Ureter (tissue), 1 donor: ENCODE measurements around the gene RBFOX2. TPM values are rescaled to one million over a fixed set of nuclear protein-coding genes. Genes with fewer than 3 reads are reported as not detected.

Source experiments
- DNase-seq: peaks from one replicate; pipeline ENCODE4 v3.0.0-alpha.2; 2020; ENCODE audit warnings: low spot score
- total RNA-seq: library from RNA; stranded (reverse); gene quantifications from one replicate; pipeline ENCODE4 v1.2.4, GENCODE V29; 2023
- donor health status: DM: yes; HTN: yes; CAD: no.

RBFOX2 gene
- total RNA-seq, 1 donor from 2014 or later: 115 TPM

DNA sequence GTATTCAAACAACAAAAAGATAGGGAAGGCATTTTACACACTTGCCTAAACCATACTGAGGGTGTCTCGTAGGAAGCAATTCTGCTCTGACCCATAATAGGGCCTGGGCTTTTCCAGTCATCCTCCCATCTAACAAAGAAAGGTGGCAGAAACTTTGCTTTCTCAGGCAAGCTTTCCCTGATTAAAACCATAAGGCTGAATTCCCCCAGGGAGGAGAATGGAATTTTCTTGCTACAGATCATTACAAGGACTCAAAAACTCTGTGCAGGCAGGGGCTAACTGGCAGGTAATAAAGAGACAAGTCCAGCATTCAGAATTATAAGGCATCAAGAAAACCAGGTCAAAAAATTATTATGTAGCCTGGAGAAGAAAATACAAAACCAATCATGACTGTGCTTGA is 90.4 kb downstream of the RBFOX2 start:
- DNase-seq: no peak

DNA sequence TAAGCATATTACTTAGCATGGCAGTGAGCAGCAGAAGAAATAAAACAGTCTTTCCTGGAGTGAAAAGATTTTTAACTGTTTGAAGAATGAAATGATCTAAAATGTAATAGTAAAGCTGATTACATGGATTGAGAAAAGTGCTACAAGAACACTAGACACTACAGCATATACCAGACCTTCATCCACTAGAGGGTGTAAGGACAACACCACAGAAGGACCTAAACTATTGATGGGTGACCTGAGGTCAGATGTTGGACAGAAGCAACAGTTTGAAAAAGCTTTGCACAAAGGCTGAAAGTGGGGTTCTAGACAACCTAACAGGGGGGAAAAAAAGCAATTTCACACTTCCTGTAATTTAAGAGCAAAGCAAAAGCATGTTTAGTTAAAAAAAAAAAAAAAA is 97.7 kb downstream of the RBFOX2 start:
- no peak for DNase-seq

DNA sequence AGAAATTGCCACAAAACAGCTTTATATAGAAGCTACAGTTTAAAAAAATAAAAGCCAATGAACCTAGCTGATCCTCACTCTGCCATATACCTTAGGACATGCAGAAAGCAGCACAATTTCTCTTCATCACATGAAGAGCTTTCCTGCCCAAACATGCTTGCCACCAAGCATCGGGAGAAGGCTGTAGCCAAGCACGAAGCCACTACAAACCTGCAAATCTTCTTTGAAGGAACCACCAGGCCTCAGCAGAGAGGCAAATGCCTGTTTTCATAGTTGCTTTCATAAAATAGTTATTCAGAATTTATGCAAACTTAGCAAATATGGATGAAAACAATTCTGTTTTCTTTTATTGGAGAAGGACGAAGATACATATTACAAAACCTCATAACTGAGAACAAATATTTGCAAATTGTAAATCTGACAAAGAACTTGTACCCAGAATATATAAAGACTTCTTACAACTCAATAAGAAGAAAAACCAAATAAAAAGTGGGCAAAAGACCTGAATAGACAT is 100.3 kb downstream of the RBFOX2 start:
- no peak for DNase-seq

DNA sequence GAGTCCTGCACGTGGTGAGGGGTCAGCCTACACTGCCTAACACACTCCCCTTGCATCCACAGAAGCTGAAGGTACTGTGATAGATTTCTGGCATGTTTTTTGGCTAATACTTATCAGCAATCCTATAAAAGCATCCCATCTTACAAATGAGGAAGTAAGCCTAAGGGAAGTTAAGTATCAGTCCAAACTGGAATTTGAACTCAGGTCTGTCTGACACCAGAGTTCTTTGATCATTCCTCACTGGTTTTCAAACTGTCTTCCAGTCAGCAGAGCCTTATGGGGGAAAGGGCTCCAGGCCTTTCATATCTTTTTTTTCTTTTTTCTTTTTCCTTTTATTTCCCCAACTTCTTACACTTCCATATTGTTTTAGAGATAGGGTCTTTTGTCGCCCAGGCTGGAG is 105.6 kb downstream of the RBFOX2 start:
- no peak for DNase-seq

DNA sequence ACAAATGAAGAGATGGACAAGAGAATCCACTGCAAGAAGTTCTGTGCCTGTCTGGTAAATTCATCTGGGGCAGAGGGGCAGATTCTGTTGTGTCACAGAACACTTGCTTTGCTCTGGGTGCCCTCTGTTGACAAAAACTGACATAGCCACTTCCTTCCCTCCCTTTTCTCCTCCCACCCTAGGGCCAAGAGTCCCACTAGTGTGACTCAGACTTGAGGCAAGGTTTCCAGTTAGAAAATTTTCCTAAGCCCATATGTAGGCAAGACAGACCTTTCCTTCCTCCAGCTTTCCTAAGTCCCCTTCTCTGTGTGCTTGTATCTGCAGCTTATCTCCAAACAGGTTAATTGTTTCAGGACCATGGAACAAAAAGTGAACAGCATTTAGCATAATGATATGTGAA is 106.8 kb downstream of the RBFOX2 start:
- peak; percentile 74 for DNase-seq

DNA sequence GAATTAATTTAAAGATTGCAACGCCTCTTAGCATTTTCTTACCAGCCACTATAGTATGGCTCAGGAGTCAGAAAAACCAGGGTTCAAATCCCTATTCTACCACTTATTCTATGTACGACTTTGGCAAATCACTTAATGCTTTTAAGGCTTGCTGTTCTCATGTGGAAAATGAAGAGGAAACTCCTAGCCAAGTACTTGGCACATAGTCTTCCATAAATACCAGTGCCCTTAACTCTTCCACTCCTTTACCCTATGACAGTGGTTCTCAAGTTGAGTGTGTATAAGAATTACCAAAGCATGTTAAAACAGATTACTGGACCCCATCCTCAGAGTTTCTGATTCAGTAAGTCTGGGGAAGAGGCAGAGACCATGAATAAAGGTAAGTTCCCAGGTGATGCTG is 107.6 kb downstream of the RBFOX2 start:
- no peak for DNase-seq

DNA sequence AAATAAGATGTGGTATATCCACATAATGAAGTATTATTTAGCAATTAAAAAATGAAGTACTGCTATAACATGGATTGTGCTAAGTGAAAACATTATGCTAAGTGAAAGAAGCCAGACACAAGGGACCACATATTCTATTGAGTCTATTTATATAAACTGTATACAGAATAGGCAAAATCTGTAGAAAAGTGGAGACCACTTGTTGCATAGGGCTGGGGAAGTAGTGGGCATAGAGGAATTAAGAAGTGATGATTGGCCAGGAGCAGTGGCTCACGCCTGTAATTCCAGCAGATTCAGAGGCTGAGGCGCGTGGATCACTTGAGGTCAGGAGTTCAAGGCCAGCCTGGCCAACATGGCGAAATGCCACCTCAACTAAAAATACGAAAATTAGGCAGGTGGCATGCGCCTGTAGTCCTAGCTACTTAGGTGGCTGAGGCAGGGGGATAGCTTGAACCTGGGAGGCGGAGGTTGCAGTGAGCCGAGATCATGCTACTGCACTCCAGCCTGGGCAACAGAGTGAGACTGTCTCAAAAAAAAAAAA is 109.6 kb downstream of the RBFOX2 start:
- DNase-seq: no peak

DNA sequence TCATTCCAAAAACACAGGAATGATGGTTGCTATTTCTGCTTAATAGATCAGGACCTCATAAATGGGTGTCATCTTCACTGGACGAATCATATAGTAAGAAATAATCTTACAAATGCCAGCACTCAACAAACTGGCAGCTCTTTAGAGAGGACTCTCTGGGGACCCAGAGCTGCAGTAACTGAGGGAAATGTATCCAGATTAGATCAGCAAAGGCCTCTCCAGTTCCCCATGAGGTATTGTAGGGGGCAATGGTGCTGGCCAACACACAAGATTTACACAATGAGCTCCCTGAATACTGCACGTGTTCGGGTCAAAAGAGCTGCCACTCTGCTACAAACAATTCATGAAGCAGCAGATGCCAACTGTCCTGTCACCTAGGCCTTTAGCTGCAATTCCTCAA is 110.2 kb downstream of the RBFOX2 start:
- no peak for DNase-seq

DNA sequence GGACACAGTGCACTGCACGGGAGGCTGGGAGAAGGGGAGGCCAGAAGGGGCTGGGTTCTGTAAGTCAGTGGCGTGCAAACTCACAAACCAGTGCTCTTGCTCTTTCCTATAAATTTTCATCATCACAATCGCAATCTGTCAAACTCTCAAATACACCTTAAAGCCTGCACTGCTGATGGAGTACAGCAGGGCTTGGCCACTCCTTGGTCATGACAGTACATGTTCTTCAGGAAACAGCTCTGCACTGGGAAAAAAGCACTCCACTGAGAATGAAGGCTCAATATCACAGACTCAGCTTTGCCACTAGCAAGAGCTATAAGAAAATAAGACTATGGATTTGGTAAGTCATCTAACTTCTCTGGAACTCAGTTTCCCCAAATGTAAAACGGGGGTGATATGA is 111.0 kb downstream of the RBFOX2 start:
- DNase-seq: no peak

DNA sequence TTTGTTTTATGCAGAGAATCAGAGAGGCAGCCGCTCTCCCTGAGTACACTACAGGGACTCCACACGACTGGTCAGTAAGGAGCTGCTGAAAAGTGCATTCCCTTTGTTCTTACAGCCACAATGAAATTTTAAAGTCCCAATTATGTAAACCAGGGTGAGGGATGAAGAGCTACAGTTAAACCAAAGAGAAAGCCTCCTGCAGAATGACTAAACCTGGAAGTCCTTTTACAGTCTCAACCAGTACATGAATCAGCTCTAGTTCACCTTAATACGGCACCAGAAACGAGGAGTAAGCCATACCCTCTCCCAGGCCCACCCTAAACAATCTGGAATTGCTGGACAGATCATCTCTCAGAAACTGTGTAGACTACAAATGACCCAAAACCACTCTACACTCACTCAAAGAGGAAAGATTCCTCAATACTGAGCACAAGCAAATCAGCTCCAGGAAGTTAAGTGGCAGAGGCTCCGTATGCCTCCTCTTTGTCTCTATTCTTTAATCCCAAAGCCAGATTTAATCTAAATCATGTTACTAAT is 113.1 kb downstream of the RBFOX2 start:
- no peak for DNase-seq

DNA sequence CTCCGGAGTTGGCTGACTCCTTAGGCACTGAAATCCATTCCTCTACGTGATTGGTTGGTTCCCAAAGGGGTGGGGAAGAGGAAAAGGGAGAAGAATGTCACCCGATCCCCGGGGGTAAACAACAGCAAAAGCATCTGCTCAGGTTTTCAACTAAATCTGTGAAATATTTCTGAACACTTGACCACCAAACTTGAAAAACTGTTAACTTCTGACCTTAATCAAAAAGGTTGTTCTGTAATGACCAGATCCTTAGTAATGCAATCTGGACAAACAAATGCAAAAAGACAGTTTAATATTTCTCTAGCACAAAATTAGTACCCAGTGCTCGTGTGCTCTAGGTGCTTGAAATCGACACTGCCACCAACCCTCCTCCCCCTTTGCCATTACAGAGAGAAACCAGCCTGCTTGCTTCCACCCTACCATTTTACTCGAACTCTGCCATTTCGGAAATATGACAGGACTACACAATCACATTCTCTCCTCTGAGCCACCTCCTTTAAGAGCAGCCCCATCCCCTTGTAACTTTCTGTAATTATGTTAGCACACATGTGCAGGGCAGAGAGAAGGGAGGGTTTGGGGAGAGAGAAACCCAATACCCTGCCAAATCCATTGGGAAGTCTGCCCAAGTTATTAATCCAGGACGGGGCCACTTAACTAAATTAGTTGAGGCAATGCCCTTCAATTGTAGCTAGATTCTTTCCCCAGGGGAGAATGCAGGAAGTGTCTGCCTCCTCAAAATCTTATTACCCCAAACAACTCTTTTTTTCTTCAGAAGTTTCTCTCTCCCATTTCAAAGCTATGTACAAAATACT is 113.8 kb downstream of the RBFOX2 start:
- DNase-seq: peak; percentile 75

DNA sequence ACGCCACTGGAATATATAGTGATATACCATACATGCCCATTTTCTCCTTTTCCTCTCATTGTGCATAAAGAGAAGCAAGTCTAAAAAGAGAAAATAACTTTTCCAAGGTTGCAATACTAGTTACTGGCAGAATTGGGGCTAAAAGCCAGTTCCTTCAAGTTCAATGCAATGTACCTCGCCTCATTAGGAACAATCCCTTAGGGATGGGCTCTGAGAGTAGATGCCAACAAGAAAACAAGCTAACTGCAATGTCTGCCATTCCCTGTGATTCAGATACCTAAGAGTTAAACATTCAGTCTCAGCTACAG is 114.3 kb downstream of the RBFOX2 start:
- no peak for DNase-seq

DNA sequence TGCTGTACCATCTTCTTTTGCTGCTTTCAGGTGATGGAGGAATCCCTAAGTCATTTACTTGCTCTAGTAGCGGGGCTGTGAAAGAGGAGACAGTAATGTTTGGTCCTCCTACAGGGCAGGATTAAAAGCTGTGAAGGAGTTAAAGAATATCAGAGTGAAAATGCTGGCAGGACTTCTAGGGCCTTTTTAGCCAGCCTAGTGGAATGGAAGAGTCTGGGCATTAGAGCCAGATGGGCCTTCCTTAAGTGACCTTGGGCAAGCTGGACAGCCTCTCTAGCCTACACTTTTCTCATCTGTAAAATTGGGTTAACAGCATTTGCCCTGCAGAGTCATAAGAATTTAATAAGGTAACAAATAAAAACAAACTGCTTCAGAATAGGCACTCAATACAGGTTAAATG is 114.7 kb downstream of the RBFOX2 start:
- no peak for DNase-seq

DNA sequence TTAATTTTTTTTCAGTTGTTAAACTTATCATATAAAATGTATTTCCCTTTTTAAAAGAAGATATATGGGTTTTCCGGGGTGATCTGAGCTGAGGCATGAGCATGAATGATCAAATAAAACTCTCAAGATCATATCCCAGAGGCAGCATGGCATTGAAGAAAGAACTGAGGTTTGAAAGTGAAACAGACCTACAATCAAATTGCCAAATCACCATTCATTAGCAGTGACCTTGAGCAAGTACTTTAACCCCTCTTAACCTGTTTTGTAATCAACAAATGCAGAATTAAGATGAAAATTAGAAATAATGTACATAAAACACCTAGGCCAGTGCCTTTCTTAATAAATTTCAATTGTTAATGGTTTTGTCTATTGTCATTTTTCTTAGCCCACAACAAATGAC is 116.0 kb downstream of the RBFOX2 start:
- no peak for DNase-seq

DNA sequence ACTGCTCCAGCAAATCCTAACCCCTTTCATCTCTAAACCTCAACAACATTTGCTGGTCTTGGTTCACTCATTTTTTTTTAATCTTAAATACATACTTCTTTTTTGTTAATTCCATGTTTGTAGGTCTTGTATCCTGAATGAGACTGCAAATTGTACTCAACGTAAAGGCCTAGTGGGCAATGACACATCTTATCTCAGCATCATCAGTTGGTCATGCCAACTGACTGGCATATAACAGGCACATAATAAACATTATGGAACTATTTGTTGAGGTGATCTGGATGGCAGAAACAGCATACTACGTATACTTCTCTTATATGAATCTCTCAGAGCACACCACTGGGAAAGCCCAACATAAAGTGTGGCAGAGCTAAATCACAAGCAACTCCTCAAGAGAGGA is 116.7 kb downstream of the RBFOX2 start:
- no peak for DNase-seq

DNA sequence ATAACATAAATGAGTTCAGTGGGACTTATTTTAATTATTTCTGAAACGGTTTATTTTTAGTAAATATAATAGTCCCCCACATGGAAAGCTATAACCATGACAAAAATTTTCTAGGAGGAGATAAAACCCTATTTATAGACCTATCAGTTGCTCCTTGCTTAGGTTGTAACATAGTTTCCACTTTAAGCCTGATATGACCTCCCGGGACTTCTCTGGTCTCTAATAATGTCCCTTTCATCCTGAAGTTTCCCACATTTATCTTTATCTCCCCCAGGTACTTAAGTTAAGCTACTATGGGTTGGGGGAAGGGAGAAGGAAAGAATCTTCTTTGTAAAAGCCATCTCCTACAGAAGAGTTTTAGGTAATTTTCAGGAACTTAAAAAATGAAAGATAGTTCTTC is 117.7 kb downstream of the RBFOX2 start:
- no peak for DNase-seq

DNA sequence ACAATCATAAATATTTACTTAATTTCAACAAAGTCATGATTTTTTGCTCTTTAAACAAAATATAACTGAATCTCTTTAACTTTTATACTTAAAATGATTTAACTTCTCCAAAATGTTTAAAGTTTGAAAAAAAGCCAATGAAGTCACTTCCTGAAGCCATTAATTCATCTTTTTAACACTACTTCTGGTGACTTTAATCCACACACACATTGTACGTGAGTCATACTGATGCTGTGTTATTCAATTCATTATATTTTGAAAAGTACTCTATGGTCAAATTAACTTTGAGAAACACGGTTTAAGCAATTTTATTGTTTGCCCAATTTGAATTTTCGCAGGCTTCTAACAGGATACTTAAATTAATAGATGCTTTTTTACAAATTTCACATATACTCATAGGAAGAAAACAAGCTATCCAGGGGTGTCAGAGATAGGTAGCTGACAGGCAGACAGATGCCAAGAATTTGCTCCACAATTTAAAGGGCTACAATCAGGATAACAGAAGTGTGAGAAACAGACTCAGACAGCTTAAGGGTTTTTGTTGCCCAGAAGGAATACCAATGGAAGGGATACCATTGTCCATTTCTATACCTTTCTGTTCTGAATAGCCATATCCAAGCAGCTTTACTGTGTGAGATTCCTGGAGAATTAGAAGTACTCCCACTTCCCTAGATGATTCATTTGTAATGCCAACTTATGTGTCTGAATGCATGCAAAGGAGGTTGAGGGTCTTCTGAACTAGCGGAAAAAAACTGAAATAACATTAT is 118.4 kb downstream of the RBFOX2 start:
- no peak for DNase-seq

DNA sequence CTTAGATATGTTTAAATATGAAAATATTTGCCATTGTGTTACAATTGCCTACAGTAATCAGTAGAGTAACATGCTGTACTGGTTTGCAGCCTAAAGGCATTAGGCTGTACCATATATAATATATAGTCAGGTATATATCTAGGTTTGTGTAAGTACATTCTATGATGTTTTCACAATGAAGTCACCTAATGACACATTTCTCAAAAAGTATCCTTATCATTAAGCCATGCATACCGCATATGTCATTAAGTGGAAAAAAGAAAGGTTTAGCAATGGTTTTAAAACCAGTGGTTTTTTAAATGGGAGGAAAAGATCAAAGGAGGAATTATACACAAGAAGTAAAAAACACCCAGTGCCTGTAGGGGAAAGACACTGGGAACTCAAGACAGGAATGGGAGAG is 122.7 kb downstream of the RBFOX2 start:
- DNase-seq: no peak

DNA sequence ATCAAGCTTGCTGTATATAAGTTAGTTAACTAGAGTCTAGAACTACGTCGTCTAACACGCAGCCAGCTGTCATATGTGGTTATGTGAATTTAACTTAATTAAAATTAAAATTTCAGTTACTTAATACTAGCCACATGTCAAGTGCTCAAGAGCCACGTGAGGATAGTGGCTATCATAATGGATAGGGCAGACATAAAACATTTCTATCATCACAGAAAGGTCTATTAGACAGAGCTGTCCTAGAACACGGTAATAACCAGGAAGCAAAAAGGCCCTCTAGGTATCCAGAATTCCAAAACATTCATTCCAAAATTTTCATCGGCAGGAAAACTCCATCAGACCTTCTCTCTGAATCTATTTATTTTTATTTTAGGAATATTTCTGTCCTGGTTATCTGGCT is 123.9 kb downstream of the RBFOX2 start:
- no peak for DNase-seq

DNA sequence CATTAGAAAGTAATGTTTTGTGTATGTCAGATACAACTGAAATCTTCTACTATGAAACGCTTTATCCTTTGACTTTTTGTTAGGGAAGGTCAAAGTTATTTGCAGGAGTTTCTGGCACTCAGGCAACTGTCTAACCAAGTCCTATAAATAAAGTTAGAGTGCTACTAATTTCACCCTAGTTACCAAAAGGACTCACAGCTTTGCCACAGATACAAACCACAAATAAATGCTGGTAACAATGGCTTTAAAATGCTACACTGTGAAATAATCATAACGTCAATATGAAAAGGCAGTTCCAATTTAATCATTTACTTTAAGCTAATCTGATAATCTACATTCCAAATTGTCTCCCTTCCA is 124.3 kb downstream of the RBFOX2 start:
- no peak for DNase-seq

DNA sequence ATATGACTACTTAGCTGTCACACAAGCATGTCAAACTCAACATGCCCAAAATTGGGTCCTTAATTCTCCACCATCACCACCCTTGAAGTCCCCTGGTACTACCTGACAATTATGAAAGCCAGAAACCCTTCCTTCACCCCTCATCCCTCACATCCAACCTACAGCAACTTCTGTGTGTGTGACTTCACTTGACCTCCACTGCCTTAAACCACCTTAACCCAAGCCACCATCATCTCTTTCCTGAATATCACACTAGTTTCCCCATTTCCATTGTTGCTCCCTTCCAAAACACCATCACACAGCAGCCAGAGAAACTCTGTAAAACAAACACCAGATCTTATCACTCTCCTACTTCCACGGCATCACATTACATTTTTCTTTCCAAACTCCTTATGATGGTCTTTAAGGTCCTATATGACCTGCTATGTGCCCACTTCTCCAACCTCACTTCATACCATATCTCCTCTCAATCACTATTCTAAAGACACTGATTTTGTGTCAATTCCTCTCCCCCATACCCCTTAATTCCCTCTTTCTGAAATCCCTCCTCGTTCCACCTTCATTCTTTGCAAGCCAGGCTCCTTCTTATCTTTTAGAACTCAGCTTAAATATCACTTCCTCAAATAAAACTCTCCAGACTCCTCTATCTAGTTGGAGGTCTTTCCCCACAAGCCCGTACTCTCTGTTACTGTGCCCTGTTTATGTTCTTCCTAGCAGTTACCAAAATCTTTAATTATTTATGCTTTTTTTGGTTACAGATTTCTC is 124.9 kb downstream of the RBFOX2 start:
- no peak for DNase-seq
